HG03025 (cell line): ENCODE measurements around the gene RAC2.
A peak's percentile ranks its signal among the peaks of the same experiment; 100 is the strongest.

ENCODE experiments used
- ATAC-seq: cut with Tn5 transposase; IDR thresholded peaks from one replicate; pipeline ENCODE4 v1.9.1; 2021; ENCODE audit warnings: mild to moderate bottlenecking, moderate library complexity; ENCODE audit not compliant: unreplicated experiment, low FRiP score

The RAC2 gene

DNA sequence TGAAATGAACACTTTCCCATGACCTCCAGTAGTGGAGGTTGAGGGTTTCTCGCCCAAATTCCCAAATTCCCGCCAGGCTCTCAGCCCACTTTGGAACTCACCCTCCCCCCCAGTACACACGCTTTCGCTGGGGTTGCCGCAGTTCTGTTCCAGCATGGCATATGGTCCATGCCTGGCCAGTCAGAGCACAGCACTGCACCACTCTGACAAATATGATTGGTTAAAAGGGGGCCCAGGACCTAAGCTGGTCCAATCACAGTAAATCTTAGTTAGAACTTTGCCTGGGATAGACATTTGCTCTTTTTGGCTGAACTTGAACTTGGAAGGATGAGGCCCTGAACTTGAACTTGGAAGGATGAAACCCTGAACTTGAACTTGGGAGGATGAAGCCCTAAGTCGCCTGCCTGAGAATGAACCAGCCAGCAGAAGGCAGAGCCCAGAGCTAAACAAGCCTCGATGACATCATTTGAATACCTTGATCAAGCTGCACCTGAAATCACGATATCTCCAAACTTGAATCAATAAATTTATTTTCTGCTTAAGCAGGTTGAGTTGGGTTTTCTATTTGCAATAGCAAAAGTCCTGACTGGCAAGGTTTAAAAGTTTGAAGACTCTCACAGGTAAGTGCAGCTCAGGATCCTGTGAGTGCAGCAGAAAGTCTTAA, 19.2 kb downstream of the RAC2 start:
- ATAC-seq: no peak

DNA sequence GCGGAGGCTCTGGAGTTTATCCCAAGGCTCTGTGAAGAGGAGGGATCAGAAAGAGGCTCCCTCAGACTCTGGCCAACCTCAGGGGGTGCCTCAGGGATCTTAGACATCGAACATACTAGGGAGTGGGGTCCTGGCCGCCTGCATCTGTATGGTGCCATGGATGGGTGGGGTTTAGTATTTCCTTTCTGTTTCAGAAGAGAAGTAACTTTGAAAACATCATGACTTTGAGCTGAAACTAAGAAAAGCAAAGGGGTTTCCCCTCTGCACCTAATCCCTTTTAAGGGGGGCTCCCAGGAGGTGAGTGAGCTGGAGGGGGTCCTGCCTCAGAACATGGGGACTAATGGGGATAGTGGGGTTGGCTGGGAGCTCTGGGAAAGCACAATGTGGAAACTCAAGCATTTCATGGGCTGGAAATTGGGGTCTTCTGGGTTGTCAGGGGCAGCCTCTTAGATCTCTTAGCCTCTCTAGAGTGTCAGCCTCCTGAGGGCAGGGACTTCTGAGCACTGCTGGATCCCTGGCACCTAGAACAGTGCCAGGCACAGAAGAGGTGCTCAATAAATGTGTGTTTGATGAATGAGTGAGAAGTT, 20.0 kb downstream of the RAC2 start:
- no peak for ATAC-seq

DNA sequence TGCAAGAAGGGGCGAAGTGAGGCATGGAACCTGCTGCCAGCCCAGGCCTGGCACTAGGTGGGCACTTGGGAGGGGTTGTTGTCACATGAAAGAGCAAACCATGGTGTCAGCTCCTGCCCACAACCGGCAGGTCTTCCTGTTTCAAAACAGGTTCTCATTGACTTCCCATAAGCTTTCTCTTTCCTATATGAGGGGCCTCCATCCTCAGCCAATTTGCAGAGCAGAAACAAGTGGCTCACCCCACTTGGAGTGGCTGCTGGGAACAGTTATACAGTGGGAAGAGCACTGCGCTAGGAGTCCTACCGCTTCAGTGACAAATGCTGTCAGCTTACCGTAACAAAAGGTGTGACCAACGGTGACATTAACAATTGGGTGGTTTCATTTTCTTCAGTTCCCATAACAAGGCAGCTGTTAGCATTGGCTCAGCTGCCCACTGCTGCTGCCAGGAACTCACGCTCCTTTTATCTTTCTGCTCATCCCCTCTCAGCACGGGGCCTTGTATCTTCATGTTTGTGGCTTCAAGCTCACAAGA, 21.6 kb downstream of the RAC2 start:
- ATAC-seq: no peak

DNA sequence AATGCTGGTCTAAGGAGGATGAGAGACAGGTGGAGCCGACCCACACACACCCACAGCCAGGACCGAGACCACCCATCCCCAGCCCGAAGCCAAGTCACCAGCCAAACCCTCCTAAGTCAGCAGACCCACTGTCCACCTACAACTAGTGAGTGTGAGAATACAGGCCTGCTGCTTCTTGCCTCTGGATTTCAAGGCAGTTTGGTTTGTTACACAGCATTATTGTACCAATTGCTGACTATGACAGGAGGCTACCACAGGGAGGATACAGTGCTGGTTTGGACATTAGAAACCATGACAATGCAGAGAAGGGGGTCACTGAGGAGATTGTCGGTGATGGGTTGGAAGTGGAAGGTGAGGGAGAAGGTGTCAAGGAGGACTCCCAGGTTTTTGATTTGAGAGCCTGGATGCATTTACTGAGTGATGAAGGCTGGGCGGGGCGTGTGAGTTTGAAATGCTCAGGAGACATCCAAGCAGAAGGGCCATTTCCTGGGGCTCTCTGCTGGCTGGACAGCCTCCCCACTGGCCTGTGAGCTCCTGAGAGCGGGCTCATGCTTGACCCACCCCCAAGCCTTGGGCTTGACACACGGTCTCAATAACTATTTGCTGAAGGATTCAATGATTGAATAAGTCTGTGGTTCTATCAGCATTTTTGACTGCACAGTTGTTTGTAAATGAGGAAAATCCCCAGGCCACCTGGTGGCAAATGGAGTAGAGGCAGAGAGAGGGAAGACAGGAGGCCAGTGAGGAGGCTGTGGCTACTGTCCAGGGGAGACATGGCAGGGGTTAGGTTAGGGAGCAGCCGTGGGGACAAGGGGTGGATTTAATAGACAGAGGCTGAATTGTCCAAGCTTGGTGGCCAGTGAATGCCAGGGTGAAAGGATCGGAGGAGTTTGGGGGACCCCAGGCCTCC, 22.4 kb downstream of the RAC2 start:
- ATAC-seq: no peak

DNA sequence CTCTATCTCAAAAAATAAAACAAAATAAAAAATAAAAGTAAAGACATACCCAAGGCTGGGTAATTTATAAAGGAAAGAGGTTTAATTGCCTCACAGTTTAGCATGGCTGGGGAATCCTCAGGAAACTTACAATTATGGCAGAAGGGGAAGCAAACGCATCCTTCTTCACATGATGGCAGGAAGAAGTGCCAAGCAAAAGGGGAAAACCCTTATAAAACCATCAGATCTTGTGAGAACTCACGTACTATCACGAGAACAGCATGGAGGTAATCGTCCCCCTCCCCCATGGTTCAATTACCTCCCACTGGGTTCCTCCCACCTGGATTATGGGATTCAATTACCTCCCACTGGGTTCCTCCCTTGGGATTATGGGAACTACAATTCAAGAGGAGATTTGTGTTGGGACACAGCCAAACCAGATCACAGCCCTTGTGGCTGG, 23.5 kb downstream of the RAC2 start:
- no peak for ATAC-seq

DNA sequence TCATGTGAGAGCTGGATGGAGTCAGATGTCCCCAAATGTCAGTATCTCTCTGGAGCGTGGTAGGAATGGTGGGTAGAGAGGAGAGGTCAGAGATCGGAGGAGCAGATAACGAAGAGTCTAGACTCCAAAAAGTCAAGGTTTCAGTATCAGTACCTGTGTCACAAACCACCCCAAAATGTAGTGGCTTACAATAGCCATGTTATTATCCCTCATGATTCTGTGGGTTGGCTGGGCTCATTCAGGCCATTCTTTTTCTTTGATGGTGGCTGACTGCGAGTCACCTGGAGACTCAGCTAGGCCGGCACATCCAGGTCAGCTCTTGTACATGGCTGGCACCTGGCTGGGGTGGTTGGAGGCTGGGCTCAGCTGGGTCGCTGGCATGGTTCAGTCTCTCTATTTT, 24.5 kb downstream of the RAC2 start:
- peak; percentile 25 for ATAC-seq

DNA sequence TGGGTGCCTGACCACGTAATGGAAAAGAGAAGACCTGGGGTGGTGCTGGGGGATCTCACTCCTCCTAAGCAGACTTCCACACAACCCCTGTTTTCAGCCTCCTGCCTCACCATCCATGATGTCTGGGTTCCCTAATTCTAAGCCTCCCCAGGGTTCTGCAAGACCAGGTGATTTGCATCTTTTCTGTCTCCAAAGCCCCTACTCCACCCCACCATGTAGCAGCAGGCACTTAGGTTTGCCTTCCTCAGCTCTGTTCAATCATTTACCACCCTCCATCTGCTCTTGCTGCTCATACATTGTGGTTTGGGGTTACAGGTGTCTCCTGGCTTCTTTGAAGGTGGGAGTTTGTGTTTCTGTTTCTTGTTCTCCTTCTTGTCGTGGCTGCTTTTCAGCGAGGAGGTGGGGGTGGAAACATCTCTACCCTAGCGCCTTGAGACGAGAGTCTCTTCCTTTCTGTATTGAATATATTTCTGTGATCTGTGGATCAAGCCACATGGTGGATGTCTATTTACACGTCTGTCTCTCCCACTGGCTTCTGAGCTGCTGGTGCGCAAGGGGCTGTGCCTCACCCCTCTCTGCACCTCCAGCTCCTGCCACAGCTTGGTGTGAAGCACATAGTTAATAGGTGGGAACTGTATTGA, 25.2 kb downstream of the RAC2 start:
- peak; percentile 70 for ATAC-seq

DNA sequence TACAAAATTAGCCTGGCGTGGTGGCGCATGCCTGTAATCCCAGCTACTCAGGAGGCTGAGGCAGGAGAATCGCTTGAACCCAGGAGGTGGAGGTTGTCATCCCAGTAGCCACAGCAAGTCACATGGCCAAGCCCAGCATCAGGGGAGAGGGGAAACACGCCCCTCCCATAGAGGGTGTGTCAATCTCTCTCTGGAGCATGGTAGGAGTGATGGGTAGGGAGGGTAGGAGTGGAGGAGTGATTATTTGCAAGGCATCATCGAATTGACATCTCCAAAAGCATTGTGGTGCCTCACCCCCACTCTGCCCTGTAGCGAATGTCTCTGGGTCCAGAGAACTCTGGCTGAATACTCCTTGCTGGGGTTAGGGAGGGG, 25.7 kb downstream of the RAC2 start:
- no peak for ATAC-seq

DNA sequence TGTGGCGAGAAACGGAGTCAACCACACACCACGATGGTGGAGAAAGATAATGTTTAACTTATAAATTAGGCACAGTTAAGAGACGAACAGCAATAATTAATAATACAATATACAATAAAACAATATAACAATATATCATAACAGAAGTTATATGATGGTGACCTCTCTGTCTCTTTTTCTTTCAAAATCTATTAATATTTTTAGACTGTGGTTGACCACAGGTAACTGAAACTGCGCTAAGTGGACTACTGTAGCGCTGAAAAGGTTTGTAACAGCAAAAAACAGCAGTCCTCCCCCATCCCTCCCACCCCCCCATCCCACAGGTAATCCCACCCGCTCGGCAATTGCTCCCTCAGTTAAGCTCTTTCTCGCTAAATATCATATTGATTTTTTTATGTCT, 28.2 kb downstream of the RAC2 start:
- no peak for ATAC-seq

DNA sequence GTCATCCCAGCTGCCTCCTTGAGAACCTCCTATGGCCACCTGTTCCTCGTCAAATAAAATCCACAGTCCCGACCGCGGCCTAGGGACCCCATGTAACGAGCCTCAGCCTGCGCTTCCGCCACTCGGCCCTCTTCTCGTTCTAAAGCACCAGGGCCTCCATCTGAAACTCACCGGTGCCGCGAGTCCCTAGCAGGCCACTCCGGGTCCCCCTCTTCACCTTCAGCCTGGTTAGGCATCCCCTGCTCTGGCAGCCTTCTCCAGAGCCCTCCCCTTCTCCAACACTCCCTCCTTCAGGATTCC, 29.4 kb downstream of the RAC2 start:
- ATAC-seq: no peak

DNA sequence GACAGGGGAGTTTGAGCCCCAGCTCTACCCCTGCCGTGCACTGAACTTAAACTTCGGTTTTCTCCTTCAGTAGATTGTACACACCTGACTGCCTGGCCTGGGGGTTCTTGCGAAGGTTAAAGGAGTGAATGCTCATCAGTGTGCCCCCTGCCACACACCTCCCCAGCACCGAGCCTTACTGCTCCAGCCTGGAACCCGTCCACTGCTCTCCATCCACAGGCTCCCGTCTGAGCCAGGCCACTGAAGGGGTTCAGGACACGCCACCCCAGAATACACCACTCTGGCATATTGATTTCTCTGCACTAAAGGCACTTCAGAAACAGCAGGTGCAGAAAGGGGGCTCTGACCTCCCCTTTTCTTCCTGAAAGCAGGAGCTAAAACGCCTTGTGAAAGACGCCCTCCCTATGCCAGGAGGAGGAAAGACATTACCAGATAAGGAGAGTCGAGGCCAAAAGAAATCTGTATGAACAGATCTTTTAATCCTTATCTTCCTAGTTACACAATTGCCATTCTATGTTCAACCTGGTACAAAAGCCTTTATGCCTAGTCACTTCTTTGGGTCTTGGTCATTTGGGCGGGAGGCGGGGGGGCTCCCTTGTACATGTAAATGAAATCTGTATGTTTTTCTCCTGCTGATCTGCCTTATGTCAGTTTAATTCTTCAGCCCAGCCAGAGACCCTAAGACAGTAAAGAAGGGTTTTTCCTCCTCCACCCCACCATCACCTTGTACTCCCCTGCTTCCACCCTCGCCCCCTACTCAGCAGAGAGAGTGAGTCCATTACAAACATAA, 29.9 kb downstream of the RAC2 start:
- ATAC-seq: no peak

DNA sequence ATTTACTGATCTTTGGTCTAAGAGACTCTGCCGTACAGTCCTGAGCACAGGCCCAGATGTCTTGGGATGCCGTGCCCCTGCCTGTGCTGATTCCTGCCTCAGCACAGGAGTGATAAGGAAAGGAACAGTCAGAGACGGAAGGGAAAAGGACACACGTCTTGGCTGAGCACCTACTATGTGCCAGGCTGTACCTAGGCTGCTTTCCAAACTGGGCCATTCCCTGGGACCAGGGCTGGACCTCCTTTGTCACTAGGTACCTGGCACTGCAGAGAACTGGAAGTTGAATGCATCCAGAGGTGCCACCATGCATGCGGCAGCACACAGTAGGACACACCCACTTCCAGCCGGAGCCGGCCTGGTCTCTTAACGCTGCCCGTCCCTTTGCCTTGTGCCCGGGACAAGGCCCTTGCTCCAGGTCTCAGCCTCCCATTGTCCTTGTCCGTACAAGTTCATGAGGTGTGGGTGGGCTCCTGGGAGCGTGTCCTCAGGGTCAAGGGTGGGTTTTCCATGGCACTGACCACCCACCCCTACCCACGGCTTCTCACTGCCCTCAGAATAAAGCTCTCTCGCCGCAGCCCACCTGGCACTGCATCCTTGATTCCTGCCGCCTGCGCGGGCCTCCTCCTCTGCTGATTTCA, 30.7 kb downstream of the RAC2 start:
- no peak for ATAC-seq

DNA sequence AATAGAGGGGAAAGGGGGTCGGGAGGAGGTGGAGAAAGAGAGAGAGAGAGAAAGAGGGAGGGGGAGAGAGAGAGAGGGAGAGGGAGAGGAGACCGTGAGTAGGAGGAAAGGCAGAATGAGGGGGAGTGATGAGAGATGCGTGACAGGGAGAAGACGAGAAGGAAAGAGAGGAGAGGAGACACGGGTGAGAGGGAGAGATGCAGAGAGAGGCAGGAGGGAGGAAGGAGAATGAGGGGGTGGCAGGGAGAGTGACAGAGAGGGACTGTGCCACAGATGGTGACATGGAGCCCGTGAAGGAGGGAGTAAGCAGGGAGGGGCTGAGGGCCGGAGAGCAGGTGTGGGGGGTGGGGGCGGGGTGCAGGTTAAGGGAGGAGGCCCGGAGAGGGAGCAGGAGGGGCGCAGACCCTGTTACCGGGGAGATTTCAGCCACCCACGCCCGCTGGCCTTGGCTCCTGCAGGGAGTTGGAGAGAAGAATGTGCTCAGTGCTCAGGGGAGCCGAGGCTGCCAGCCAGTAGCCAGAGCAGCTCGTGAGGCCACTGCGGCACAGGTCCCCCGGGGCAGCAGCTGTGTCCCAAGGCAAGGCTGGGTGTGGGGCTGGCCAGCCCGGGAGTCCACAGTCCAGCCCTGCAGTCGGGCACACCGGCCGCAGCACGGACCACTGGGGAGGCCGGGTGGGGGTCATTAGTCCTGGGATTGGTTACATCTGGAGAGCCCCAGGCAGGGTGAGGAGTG, 31.7 kb downstream of the RAC2 start, which contains the start of gene SSTR3:
Gene SSTR3 (minus strand): TSS at position 304 of the 733 bp plus-strand sequence. CDS start 4,674 bp downstream, outside the sequence.
- ATAC-seq: no peak

DNA sequence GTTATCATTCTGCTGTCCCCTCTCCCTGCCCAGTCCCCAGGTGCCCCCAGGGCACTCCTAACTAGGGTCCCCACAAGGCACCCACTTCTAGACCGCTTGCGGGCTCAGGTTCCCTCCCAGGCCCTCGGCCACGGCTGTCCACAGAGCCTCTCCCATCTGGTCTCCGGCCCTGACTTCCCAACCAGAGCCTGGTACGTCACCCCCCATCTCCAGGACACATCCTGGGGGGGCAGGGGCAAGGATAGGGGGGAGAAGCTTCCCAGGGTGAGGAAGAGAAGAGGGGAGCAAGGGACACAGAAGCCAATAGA, 32.2 kb downstream of the RAC2 start:
- no peak for ATAC-seq

DNA sequence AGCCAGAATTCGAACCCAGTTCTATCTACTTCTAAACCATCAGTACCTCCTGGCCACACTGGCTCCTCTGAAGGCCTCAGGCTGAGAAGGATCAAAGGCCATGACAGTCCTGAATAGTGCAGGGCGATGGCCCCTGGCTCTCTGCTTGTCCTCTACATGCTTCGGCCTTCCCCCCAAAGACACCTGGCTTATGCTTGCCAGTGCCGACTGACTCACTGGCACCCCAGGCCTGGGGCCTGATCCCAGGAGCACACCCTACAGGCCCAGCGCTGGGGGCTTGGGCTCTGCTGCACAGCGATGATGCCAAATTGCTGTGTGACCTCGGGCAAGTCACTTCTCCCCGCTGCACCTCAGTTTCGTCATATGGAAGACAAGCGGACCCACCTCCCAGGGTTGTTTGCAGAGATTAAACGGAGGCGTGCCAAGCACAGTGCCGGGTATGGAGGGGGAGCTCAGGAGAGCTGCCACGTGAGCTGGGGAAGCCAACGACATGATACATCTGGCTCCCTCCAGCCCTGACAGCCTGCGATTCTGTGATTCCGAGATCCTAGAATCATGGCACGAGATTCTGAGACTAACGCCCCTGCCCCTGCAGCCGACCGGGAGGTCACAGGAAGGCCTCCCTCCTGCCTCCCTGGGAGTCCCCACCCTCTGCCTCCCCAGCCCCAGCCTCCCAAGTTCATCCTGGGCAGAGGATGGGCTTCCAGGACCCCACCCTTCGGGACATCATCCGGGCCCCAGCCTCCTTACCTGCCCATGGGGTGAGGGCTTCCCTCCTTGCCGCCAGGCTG, 32.8 kb downstream of the RAC2 start:
- ATAC-seq: no peak

DNA sequence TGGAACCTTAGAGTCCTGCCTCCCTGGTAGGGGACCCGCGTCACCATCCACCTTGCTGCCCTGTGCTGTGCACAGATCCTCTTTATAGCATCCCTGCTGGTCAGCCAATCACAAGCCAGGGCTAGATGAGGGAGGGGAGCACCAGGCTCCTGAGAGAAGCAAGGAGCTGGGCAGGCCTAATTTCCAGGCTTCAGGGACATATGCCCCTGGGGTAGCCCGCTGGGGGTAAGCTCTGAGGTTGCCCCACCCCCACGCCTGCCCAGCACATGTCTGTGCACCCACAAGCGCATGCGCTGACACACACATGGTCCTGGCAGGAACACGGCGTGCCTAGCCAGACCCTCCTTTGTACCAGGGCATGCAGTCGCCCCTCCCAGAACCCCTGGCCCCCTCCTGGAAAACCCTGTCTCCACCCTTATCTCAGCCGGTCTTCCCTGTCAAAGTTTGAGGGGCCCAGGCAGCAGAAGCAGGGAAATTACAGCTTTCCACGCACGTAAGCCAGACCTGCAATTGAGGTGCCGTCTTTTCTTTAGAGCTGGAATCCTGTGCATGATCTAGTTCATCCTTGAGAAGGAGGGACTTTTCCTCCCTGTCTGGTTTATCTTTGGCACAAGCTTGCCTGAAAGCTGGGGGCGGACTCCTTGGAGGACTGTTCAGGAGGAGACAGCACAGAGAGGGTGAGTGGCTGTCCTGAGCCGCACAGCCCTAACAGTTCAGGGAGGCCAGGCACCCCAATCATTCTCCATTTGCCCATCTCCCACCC, 33.8 kb downstream of the RAC2 start:
- no peak for ATAC-seq

DNA sequence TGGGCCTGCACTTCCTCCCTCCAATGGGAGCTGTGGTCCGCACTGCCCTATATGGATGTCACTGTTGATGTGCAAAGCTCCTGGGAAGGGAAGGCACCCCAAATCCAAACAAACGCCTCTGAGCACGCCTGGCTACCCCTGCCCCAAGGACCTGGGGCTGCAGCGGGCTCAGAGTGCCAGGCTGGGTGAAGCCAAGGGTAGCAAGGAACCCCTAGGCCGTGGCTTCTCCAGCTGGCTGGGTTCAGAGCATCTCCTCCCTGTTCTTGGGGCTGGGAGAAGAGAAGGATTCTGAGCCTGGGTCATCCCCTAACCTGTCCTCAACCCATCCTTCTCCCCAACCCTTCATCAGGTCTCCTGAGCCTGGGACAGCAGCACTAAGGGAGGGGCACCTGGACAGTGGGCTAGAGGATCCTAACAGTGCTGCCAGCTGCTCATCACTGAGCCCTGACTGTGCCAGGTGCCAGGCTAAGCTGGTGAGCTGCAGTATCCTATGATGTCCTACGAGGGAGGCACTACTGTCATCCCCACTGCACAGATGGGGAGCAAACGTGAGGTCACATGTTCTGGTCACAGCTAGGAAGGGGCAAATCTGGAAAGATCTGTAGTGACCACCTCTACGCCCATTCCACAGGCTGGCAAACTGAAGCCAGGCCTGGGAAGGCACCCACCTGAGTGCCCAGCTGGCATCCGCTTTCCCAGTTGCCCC, 34.8 kb downstream of the RAC2 start:
- ATAC-seq: no peak
